IMR-90 (cell line): Measurements from ENCODE around the gene NABP1. TPM values are rescaled to one million over a fixed set of nuclear protein-coding genes. Genes with fewer than 3 reads are reported as not detected.
A peak's percentile ranks its signal among the peaks of the same experiment; 100 is the strongest.

ENCODE experiments used
- NFE2L2 ChIP-seq: fragments of 150-350 bp; IDR thresholded peaks from 2 replicates; pipeline ENCODE4 v1.6.1; 2016; ENCODE audit warnings: low read depth, mild to moderate bottlenecking, low read length
- POLR2A ChIP-seq: IDR thresholded peaks from 2 replicates; pipeline ENCODE4 v1.6.1; 2012; ENCODE audit warnings: mild to moderate bottlenecking, low read depth, low read length
- RCOR1 ChIP-seq: IDR thresholded peaks from 2 replicates; pipeline ENCODE4 v1.6.1; 2012; ENCODE audit warnings: mild to moderate bottlenecking, low read length, improper control_type of control experiment; ENCODE audit not compliant: insufficient replicate concordance
- polyA plus RNA-seq, 3 experiments: library from polyadenylated mRNA; depleted of rRNA; stranded (reverse); fragments of >200 nt; gene quantifications; 2 replicates each; pipeline ENCODE4 v1.2.3, GENCODE V29; 2012; ENCODE audit warnings: low replicate concordance in 1 of 3
- total RNA-seq: library from RNA; depleted of rRNA; stranded (reverse); fragments of >200 nt; gene quantifications from 2 replicates; pipeline ENCODE4 v1.2.3, GENCODE V29; 2012
- TF ChIP-seq, protein P1 (sequence below): fragments of 150-350 bp; IDR thresholded peaks from 2 replicates; pipeline ENCODE4 v1.6.1; 2016; ENCODE audit warnings: low read depth, mild to moderate bottlenecking, low read length, moderate library complexity, borderline replicate concordance

The NABP1 gene
- total and polyA plus RNA-seq, 2 of the 4 experiments (the other 2 are of a cell fraction), result 57.7 to 73.3 TPM

DNA sequence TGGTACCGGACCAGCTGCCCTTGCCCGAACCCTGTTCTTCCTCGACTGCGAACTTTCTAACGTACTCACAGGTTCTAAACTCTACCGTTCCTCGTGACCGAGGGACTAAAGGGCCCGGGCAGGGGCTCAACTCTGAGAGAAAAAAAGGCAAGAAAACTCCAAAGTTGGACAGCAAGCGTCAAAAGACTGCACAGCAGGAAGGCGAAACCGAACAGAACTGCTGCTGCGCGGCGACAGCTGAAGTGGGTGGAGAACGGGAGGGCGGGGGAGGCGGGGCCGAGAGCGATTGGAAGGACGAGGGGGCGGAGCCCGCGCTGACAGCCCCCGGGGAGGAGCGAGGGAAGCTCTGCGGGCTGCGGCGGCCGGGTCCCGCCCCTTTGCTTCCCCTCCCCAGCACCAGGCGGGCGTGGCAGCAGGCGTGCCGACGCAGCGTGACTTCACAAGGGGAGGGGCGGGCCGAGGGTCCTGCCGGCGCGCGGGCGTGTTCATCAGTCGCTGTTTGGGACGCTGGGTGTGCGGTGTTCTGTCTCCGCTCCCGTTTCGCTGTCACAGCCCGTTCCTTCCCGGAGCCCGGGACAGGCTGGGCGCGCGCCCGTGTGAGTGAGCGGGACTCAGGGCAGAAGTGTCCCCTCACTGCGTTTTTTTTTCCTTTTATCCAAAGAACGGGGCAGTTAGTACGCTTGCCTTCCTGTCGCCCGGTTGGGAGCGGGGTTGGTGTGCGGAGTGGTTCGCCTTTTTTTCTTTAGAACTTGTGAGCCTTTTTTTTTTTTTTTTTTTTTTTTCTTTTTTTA, at the start of gene NABP1 (continued):
- TF ChIP-seq POLR2A (peak; percentile 100), NFE2L2 (no peak), RCOR1 (no peak)
- TF ChIP-seq, protein P1, sequence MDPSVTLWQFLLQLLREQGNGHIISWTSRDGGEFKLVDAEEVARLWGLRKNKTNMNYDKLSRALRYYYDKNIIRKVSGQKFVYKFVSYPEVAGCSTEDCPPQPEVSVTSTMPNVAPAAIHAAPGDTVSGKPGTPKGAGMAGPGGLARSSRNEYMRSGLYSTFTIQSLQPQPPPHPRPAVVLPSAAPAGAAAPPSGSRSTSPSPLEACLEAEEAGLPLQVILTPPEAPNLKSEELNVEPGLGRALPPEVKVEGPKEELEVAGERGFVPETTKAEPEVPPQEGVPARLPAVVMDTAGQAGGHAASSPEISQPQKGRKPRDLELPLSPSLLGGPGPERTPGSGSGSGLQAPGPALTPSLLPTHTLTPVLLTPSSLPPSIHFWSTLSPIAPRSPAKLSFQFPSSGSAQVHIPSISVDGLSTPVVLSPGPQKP, result no peak
